ENCODE data around the gene TES.
A peak's percentile ranks its signal among the peaks of the same experiment; 100 is the strongest.
"Not testable (repeated sequence)": the region's sequence is repeated elsewhere in the genome, so short reads cannot be mapped to it uniquely, and the experiment has no call there.

The TES gene

DNA sequence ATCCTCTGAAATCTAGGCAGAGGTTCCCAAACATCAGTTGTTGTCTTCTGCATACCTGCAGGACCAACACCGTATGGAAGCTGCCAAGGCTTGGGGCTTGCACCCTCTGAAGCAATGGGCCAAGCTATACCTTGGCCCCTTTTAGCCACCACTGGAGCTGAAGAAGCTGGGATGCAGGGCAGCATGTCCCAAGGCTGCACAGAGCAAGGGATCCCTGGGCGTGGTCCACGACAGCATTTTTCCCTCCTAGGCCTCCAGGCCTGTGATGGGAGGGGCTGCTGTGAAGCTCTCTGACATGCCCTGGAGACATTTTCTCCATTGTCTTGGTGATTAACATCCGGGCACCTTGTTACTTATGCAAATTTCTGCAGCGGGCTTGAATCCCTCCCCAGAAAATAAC is 34.5 kb downstream of the TES start:
- H3K4me1 ChIP-seq (ENCODE audit: insufficient read depth, low read length); H3K9me3 ChIP-seq (ENCODE audit: insufficient read depth, low read depth, low read length); H3K9ac ChIP-seq (ENCODE audit: low read depth, low read length); H3K27me3 ChIP-seq (ENCODE audit: insufficient read depth, low read length); H3K4me3 ChIP-seq (ENCODE audit: low read length); H3K27ac ChIP-seq (ENCODE audit: low read depth, low read length): not testable (repeated sequence)
- peaks cover 24% of the 10 kb centered on the region for H3K36me3 ChIP-seq (ENCODE audit: insufficient read depth, low read length)
- 91% methylated on average over 5 of the region's 5 CpGs for WGBS

GRCh38 chr7:116246357-116246756 is 36.0 kb downstream of the TES start:
- Histone ChIP-seq H3K9me3 (ENCODE audit: insufficient read depth, low read depth, low read length) (peaks cover 8% of the 10 kb centered on the region), H3K27ac (ENCODE audit: low read depth, low read length) (no peak overlapping the region), H3K9ac (ENCODE audit: low read depth, low read length) (no peak overlapping the region), H3K4me3 (ENCODE audit: low read length) (no peak overlapping the region), H3K36me3 (ENCODE audit: insufficient read depth, low read length) (peaks cover 33% of the 10 kb centered on the region), H3K4me1 (ENCODE audit: insufficient read depth, low read length) (no peaks in the 10 kb centered on the region), H3K27me3 (ENCODE audit: insufficient read depth, low read length) (no peaks in the 10 kb centered on the region)
- WGBS: 97% methylated on average over 1 of the region's 1 CpG

DNA sequence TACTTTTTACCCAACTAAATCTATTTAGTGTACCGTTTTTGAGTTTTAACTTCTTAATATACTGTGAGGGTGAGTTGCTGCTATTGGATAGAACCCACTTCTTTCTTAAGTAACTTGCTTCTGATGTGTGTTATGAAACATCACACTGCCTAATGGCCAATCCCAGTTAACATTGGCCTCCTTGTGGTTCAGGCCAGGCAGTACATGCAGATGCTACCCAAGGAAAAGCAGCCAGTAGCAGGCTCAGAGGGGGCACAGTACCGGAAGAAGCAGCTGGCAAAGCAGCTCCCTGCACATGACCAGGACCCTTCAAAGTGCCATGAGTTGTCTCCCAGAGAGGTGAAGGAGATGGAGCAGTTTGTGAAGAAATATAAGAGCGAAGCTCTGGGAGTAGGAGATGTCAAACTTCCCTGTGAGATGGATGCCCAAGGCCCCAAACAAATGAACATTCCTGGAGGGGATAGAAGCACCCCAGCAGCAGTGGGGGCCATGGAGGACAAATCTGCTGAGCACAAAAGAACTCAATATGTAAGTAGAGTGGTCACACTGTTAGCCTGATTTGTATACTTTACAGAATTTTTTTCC is 39.7 kb downstream of the TES start:
- WGBS: 94% methylated on average over 3 of the region's 3 CpGs
- H3K27ac ChIP-seq (ENCODE audit: low read depth, low read length): no peak overlapping the region

GRCh38 chr7:116251675-116252074 is 41.3 kb downstream of the TES start:
- Histone ChIP-seq H3K9me3 (ENCODE audit: insufficient read depth, low read depth, low read length) (no peaks in the 10 kb centered on the region), H3K27me3 (ENCODE audit: insufficient read depth, low read length) (no peaks in the 10 kb centered on the region), H3K9ac (ENCODE audit: low read depth, low read length) (no peak overlapping the region), H3K27ac (ENCODE audit: low read depth, low read length) (no peak overlapping the region), H3K4me1 (ENCODE audit: insufficient read depth, low read length) (peaks cover 15% of the 10 kb centered on the region), H3K36me3 (ENCODE audit: insufficient read depth, low read length) (peaks cover 23% of the 10 kb centered on the region), H3K4me3 (ENCODE audit: low read length) (no peak overlapping the region)
- WGBS: 95% methylated on average over 5 of the region's 5 CpGs

More for the DNA sequence above, 39.7 kb downstream of the TES start:
- no peak overlapping the region for H3K9ac ChIP-seq (ENCODE audit: low read depth, low read length)
- H3K4me1 ChIP-seq (ENCODE audit: insufficient read depth, low read length): peaks cover 15% of the 10 kb centered on the region
- H3K27me3 ChIP-seq (ENCODE audit: insufficient read depth, low read length): no peaks in the 10 kb centered on the region
- no peaks in the 10 kb centered on the region; the same call in 1 of the 2 replicates for H3K9me3 ChIP-seq (ENCODE audit: insufficient read depth, low read depth, low read length)
- peaks cover 26% of the 10 kb centered on the region for H3K36me3 ChIP-seq (ENCODE audit: insufficient read depth, low read length)
- H3K4me3 ChIP-seq (ENCODE audit: low read length): no peak overlapping the region

DNA sequence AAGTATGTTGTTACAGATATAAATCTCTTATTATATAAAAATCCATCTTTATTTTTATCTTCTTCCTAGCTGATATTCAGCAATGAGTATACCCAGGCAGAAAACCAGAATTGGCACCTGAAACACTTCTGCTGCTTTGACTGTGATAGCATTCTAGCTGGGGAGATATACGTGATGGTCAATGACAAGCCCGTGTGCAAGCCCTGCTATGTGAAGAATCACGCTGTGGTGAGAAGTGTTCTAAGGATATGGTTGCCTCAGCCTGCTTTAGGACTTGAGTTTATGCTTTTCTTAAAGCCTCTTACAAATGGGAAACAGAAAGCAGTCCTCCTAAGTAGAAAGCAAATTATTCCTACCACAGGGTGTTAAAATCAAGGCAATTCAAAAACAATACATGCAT is 41.9 kb downstream of the TES start:
- Histone ChIP-seq H3K4me3 (ENCODE audit: low read length) (no peak overlapping the region), H3K9ac (ENCODE audit: low read depth, low read length) (no peak overlapping the region), H3K27ac (ENCODE audit: low read depth, low read length) (peak overlapping the region; percentile 44; the same call in 1 of the 2 replicates), H3K36me3 (ENCODE audit: insufficient read depth, low read length) (peaks cover 23% of the 10 kb centered on the region), H3K27me3 (ENCODE audit: insufficient read depth, low read length) (no peaks in the 10 kb centered on the region), H3K4me1 (ENCODE audit: insufficient read depth, low read length) (peaks cover 15% of the 10 kb centered on the region), H3K9me3 (ENCODE audit: insufficient read depth, low read depth, low read length) (no peaks in the 10 kb centered on the region)
- WGBS: 89% methylated on average over 3 of the region's 3 CpGs

DNA sequence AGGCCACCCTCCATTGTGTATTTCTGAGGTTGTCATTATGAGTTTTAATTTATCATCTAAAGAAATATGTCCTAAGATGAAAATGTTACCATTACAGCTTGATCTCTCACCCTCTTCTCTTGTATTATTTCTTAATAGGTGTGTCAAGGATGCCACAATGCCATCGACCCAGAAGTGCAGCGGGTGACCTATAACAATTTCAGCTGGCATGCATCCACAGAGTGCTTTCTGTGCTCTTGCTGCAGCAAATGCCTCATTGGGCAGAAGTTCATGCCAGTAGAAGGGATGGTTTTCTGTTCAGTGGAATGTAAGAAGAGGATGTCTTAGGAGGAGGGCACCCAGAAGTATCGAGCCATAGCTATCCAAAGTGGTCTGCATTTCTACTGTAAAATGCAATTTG is 46.8 kb downstream of the TES start:
- H3K27ac ChIP-seq (ENCODE audit: low read depth, low read length): no peak overlapping the region
- no peaks in the 10 kb centered on the region for H3K27me3 ChIP-seq (ENCODE audit: insufficient read depth, low read length)
- peaks cover 12% of the 10 kb centered on the region for H3K36me3 ChIP-seq (ENCODE audit: insufficient read depth, low read length)
- WGBS: 98% methylated on average over 3 of the region's 3 CpGs
- H3K9me3 ChIP-seq (ENCODE audit: insufficient read depth, low read depth, low read length): no peaks in the 10 kb centered on the region
- no peak overlapping the region for H3K9ac ChIP-seq (ENCODE audit: low read depth, low read length)
- peaks cover 9% of the 10 kb centered on the region for H3K4me1 ChIP-seq (ENCODE audit: insufficient read depth, low read length)
- no peak overlapping the region for H3K4me3 ChIP-seq (ENCODE audit: low read length)

DNA sequence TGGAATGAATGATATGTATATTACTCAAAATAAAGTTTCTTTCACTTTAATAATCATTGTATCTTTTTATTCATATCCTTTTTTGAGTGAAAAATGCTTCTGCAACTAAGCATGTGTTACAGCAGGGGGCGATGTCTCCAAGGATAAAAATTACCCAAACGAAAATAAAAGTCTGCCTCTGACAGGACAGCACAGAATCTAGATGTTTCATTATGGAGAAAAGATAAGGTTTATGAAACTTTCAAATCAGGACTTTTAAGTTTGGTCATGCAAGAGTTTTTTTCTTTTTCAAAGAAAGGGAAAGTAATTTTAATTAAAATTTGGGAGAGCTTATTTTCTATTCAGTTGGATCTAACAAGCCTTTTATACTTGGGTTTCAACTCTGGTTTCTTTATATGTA is 48.4 kb downstream of the TES start:
- H3K27me3 ChIP-seq (ENCODE audit: insufficient read depth, low read length): no peaks in the 10 kb centered on the region
- no peak overlapping the region for H3K27ac ChIP-seq (ENCODE audit: low read depth, low read length)
- WGBS: 24% methylated on average over 2 of the region's 2 CpGs
- no peaks in the 10 kb centered on the region for H3K9me3 ChIP-seq (ENCODE audit: insufficient read depth, low read depth, low read length)
- no peaks in the 10 kb centered on the region for H3K4me1 ChIP-seq (ENCODE audit: insufficient read depth, low read length)
- no peak overlapping the region for H3K4me3 ChIP-seq (ENCODE audit: low read length)
- H3K36me3 ChIP-seq (ENCODE audit: insufficient read depth, low read length): peaks cover 8% of the 10 kb centered on the region; the same call in 1 of the 2 replicates
- H3K9ac ChIP-seq (ENCODE audit: low read depth, low read length): no peak overlapping the region

DNA sequence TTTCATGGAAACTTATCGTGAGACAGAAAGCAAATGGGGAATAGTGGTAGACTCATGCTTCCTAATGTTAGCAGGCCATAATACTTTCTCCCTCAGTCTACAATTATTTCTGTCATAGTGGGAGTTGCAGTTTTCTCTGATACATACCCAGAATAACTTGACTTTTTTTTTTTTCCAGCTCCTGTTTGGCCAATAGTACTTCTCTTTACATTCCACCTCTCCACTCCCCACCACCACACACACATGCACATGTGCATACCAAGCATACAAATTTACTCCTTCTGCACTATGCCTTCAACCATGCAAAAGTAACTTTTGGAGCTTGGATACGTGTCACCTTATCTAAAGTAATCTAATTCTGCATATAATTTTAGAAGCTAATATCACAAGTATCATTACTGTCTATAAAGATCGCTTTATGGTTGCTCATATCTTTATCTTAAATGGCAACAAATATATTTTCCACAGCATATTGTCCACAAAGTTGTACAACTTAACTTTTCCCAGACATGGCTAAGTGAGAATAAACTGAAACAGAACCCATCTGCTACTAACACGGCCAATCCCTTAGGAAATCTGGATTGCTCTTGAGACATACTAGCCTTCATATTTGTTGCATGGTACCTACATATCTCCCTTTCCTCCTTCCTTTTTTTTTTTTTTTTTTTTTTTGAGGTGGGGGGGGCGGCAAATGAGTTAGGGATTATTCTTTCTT is 49.0 kb downstream of the TES start:
- Histone ChIP-seq H3K27ac (ENCODE audit: low read depth, low read length) (no peak overlapping the region), H3K9ac (ENCODE audit: low read depth, low read length) (no peak overlapping the region), H3K27me3 (ENCODE audit: insufficient read depth, low read length) (no peaks in the 10 kb centered on the region), H3K36me3 (ENCODE audit: insufficient read depth, low read length) (peaks cover 5% of the 10 kb centered on the region; the same call in 1 of the 2 replicates), H3K9me3 (ENCODE audit: insufficient read depth, low read depth, low read length) (no peaks in the 10 kb centered on the region), H3K4me3 (ENCODE audit: low read length) (no peak overlapping the region), H3K4me1 (ENCODE audit: insufficient read depth, low read length) (no peaks in the 10 kb centered on the region)
- 98% methylated on average over 3 of the region's 5 CpGs for WGBS

GRCh38 chr7:116259871-116260440 is 49.6 kb downstream of the TES start:
- H3K4me3 ChIP-seq (ENCODE audit: low read length): no peak overlapping the region

DNA sequence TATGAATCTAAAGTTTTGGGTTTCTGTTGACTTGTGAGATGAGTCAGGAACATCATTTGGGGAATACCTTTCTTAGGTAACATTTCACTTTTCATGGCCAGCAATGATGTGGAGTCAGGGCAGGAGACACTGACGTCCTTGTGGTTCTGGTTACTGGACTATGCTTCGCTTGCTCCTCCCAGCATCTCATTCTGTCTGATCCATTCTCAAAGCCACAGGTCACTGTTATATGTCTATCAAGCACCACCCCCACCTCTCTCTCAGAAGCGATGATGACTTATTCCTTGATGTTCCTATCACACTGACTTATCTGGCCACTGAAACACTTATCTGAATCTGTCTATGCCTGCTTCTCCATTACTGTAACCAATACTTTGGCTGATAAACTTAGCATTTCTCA is 51.6 kb downstream of the TES start:
- Histone ChIP-seq H3K9ac (ENCODE audit: low read depth, low read length) (no peak overlapping the region), H3K4me1 (ENCODE audit: insufficient read depth, low read length) (no peaks in the 10 kb centered on the region), H3K36me3 (ENCODE audit: insufficient read depth, low read length) (peaks cover 5% of the 10 kb centered on the region; the same call in 1 of the 2 replicates), H3K27ac (ENCODE audit: low read depth, low read length) (no peak overlapping the region), H3K27me3 (ENCODE audit: insufficient read depth, low read length) (no peaks in the 10 kb centered on the region), H3K9me3 (ENCODE audit: insufficient read depth, low read depth, low read length) (no peaks in the 10 kb centered on the region), H3K4me3 (ENCODE audit: low read length) (no peak overlapping the region)
- 94% methylated on average over 3 of the region's 3 CpGs for WGBS

More at GRCh38 chr7:116259871-116260440, 49.6 kb downstream of the TES start:
- WGBS: 89% methylated on average over 4 of the region's 5 CpGs
- Histone ChIP-seq H3K4me1 (ENCODE audit: insufficient read depth, low read length) (no peaks in the 10 kb centered on the region), H3K36me3 (ENCODE audit: insufficient read depth, low read length) (peaks cover 5% of the 10 kb centered on the region; the same call in 1 of the 2 replicates), H3K27ac (ENCODE audit: low read depth, low read length) (no peak overlapping the region), H3K9ac (ENCODE audit: low read depth, low read length) (no peak overlapping the region), H3K27me3 (ENCODE audit: insufficient read depth, low read length) (no peaks in the 10 kb centered on the region), H3K9me3 (ENCODE audit: insufficient read depth, low read depth, low read length) (no peaks in the 10 kb centered on the region)

DNA sequence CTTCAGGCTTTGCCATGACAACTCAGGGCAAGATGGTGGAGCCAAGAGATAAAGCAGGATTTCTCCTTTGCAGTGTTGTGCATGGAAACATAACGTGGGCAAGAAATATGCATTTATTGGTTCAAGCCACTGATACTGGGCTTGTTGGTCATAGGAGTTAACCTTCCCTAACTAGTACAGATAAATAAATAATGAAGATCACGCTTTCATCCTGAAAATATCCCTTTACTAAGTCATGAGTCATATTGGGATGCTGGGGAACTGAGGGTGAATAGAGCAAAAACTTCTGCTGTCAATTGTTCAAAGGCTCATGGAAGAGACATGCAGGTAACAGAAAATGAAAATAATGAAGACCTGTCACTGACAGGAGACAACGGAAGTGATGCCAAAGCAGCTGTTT is 55.5 kb downstream of the TES start:
- Histone ChIP-seq H3K36me3 (ENCODE audit: insufficient read depth, low read length) (no peaks in the 10 kb centered on the region), H3K4me1 (ENCODE audit: insufficient read depth, low read length) (0 out of 2 replicates have a peak, but pooled peaks cover under 1% of the 10 kb centered on the region), H3K4me3 (ENCODE audit: low read length) (no peak overlapping the region), H3K27ac (ENCODE audit: low read depth, low read length) (no peak overlapping the region), H3K9ac (ENCODE audit: low read depth, low read length) (no peak overlapping the region), H3K27me3 (ENCODE audit: insufficient read depth, low read length) (no peaks in the 10 kb centered on the region), H3K9me3 (ENCODE audit: insufficient read depth, low read depth, low read length) (no peaks in the 10 kb centered on the region)
- WGBS: 87% methylated on average over 3 of the region's 3 CpGs

Data from HUES64 (cell line).